GM19397 (cell line): ENCODE measurements around the gene TPR.

ENCODE experiments used
- ATAC-seq: cut with Tn5 transposase; IDR thresholded peaks from one replicate; pipeline ENCODE4 v1.9.1; 2021; ENCODE audit warnings: mild to moderate bottlenecking, moderate library complexity; ENCODE audit not compliant: unreplicated experiment

TPR gene

GRCh38 chr1:186291271-186291670 is 83.8 kb downstream of the TPR start:
- ATAC-seq, result no peak

- ATAC-seq, result no peak
Observed at GRCh38 chr1:186289943-186290545, 85.0 kb downstream of the TPR start.

GRCh38 chr1:186286615-186287315 is 88.3 kb downstream of the TPR start:
- ATAC-seq, result no peak

GRCh38 chr1:186283374-186283773 is 91.7 kb downstream of the TPR start:
- peak; percentile 55 for ATAC-seq

- no peak for ATAC-seq
Observed at GRCh38 chr1:186282466-186282865, 92.6 kb downstream of the TPR start.

- ATAC-seq, result no peak
Observed at GRCh38 chr1:186275822-186276221, 99.2 kb downstream of the TPR start.

- ATAC-seq, result no peak
Observed at GRCh38 chr1:186272486-186272885, 102.6 kb downstream of the TPR start.

GRCh38 chr1:186271032-186271431 is 104.0 kb downstream of the TPR start:
- no peak for ATAC-seq
